ENCODE data around the gene SMIM9.

Gene SMIM9

DNA sequence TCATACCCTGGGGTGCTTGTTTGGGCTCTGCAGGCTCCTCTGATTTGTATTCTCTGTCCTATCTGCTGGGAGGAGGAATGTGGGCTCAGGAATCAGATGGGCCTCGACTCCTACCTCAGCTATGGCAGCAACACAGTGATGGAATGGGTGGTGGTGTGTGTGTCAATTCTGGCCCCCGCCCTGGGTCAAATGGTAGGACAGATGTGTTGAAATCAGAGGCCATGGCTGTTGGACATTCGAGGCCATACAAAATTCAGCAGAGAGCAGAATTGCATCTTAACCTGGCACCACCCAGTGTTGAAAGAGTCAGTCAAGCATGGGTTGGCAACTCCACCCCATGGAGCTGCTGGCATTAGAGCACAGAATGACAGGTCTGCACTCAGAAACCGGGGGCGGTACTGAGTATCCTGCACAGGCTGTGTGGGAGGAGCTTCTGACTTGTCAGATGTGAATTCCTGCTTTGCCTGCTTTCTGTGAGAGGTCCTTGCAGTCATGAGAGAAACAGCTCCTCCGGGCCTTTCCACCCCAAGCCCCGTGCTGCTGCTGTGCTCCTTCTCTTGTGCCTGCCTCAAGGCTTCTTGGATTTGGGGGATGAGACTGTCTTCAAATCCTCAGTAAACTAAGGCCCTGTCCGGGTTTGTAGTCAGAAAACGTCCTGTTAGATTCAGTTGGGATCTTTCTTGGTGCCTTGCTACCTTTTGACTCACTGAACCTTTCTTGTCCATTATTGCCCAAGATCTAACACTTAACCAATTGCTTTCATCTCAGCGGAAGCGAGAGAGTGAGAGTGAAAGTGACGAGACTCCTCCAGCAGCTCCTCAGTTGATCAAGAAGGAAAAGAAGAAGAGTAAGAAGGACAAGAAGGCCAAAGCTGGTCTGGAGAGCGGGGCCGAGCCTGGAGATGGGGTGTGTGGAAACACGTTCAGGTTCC, 58.8 kb downstream of the SMIM9 start:
- H3K4me3 Mint-ChIP-seq, result no peak overlapping the region
- H3K27me3 Mint-ChIP-seq, result no peaks in the 10 kb centered on the region
- H3K4me1 Mint-ChIP-seq (ENCODE audit: low read depth), result peaks cover 22% of the 10 kb centered on the region
- H3K27ac Mint-ChIP-seq, result peak overlapping the region; percentile 38
- H3K36me3 Mint-ChIP-seq, result peaks cover 2% of the 10 kb centered on the region
- H3K9me3 Mint-ChIP-seq (ENCODE audit: low read depth), result no peaks in the 10 kb centered on the region

DNA sequence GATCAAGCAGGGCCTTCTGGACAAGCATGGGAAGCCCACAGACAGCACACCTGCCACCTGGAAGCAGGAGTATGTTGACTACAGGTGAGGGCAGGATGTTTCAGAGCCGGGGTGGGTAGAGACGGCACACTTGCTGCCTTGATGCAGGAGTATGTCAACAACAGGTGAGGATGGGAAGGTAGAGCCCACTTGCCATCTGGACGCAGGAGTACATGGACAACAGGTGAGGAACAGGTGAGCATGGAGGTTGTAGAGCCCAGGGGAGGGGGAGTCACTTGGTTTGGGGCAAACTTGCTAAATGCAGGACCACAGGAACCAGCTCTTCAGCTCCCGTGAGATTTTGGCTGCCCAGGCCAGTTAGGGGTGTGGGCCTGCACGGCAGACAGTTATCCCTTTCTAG, 59.8 kb downstream of the SMIM9 start:
- Mint-ChIP-seq H3K4me1 (ENCODE audit: low read depth) (peaks cover 24% of the 10 kb centered on the region), H3K27ac (peak overlapping the region; percentile 66), H3K9me3 (ENCODE audit: low read depth) (no peaks in the 10 kb centered on the region), H3K4me3 (no peak overlapping the region), H3K36me3 (peaks cover 2% of the 10 kb centered on the region), H3K27me3 (no peaks in the 10 kb centered on the region)
